Upper lobe of right lung (tissue), 1 donor: ENCODE measurements around the gene TMEM229B. TPM values are rescaled to one million over a fixed set of nuclear protein-coding genes. Genes with fewer than 3 reads are reported as not detected.

ENCODE experiments used
- ATAC-seq: fragments of 200-7000 bp; cut with Tn5 transposase; one replicate; pipeline ENCODE4 v1.9.1; 2020; ENCODE audit warnings: mild to moderate bottlenecking, moderate library complexity
- DNase-seq: peaks from one replicate; pipeline ENCODE4 v3.0.0-alpha.2; 2020
- H3K27ac ChIP-seq: fragments of 200-600 bp; one replicate; pipeline ENCODE4 v1.8.0; 2022
- H3K27me3 ChIP-seq: fragments of 200-600 bp; one replicate; pipeline ENCODE4 v1.8.0; 2022; ENCODE audit warnings: mild to moderate bottlenecking
- H3K36me3 ChIP-seq: fragments of 200-600 bp; one replicate; pipeline ENCODE4 v1.8.0; 2022
- H3K4me1 ChIP-seq: fragments of 200-600 bp; one replicate; pipeline ENCODE4 v1.8.0; 2022
- H3K4me3 ChIP-seq: fragments of 200-600 bp; one replicate; pipeline ENCODE4 v1.8.0; 2022; ENCODE audit warnings: mild to moderate bottlenecking
- H3K9me3 ChIP-seq: fragments of 200-600 bp; one replicate; pipeline ENCODE4 v1.8.0; 2022
- intact Hi-C: fragments of 100-400 bp; cut with DNase I; formaldehyde crosslinking; loops from one replicate; pipeline ENCODE4 v1.11.0; 2022
- total RNA-seq: library from RNA; stranded (reverse); fragmentation: NEBNext Ultra II Directional; extraction: Animal tissue kit (Norgen Biotek cat#: 25700); gene quantifications from one replicate; pipeline ENCODE4 v1.2.1, GENCODE V29; 2021
- TF ChIP-seq, protein P1 (sequence below): fragments of 200-600 bp; IDR thresholded peaks from one replicate; pipeline ENCODE4 v1.8.0; 2022; ENCODE audit warnings: antibody characterized with exemption
- donor health status: DM: no; HTN: yes; CAD: no; lungs with severe emphysema.

Gene TMEM229B
- total RNA-seq, 1 donor from 2014 or later: 5.4 TPM

DNA sequence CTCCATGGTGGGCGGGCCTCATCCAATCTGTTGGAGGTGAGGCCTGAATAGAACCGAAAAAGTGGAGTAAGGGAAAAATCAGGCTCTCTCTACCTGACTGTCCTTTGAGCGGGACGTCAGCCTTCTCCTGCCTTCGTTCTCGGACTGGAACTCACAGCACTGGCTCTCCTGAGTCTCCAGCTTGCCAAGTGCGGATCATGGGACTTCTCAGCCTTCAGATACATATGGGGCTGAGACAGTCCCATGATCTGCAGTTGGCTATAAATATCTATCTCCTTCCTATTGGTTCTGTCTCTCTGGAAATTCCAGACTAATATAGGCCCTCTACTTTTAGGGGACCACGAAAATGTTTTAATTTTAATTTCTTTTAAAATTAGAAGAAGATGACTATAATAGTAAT, 46.8 kb downstream of the TMEM229B start:
- no peaks in the 10 kb centered on the region for H3K27me3 ChIP-seq
- H3K36me3 ChIP-seq: no peaks in the 10 kb centered on the region
- DNase-seq (no peak), ATAC-seq (no peak)
- TF ChIP-seq, protein P1, sequence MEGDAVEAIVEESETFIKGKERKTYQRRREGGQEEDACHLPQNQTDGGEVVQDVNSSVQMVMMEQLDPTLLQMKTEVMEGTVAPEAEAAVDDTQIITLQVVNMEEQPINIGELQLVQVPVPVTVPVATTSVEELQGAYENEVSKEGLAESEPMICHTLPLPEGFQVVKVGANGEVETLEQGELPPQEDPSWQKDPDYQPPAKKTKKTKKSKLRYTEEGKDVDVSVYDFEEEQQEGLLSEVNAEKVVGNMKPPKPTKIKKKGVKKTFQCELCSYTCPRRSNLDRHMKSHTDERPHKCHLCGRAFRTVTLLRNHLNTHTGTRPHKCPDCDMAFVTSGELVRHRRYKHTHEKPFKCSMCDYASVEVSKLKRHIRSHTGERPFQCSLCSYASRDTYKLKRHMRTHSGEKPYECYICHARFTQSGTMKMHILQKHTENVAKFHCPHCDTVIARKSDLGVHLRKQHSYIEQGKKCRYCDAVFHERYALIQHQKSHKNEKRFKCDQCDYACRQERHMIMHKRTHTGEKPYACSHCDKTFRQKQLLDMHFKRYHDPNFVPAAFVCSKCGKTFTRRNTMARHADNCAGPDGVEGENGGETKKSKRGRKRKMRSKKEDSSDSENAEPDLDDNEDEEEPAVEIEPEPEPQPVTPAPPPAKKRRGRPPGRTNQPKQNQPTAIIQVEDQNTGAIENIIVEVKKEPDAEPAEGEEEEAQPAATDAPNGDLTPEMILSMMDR: no peak
- H3K9me3 ChIP-seq: no peaks in the 10 kb centered on the region
- intact Hi-C loops: no loop called here
- H3K4me1 ChIP-seq: no peaks in the 10 kb centered on the region
- no peak overlapping the region for H3K27ac ChIP-seq
- H3K4me3 ChIP-seq: no peak overlapping the region

DNA sequence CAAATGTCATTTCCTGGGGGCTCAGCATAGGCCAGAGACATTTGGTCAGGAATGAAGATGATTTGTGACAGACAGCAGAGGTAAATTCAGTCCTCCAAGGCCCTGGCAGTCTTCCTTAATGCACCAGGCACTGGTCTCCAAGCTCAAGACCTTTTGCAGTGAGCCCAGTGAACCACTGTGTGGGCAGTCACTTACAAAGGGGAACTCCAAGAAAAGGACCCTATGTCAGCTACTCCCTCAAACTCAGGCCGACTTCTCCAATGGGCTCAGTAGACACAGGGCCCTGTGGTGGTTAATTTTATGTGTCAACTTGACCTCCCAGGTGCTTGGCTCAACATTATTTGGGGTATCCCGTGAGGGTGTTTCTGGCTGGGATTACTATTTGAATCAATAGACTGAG, 47.3 kb downstream of the TMEM229B start:
- Histone ChIP-seq H3K9me3 (no peaks in the 10 kb centered on the region), H3K27ac (no peak overlapping the region), H3K4me1 (no peaks in the 10 kb centered on the region), H3K27me3 (no peaks in the 10 kb centered on the region), H3K36me3 (no peaks in the 10 kb centered on the region), H3K4me3 (no peak overlapping the region)
- intact Hi-C loops: no loop called here
- no peak for DNase-seq
- ATAC-seq: peak; percentile 43
- TF ChIP-seq, protein P1: no peak

DNA sequence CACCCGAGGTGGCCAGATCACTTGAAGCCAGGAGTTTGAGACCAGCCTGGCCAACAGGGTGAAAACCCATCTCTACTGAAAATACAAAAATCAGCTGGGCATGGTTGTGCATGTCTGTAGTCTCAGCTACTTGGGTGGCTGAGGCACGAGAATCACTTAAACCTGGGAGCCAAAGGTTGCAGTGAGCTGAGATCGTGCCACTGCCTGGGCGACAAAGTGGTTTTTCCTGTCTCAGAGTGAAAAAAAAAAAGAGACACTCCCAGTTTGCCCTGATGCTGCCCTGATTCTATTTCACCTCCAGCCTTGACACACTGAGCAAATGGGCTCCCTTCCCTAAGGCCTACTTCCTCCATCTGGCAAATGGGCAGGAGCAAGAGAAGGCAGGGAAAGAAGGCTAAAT, 48.0 kb downstream of the TMEM229B start:
- intact Hi-C loops: no loop called here
- Histone ChIP-seq H3K4me3 (no peak overlapping the region), H3K9me3 (no peaks in the 10 kb centered on the region), H3K27me3 (no peaks in the 10 kb centered on the region), H3K27ac (no peak overlapping the region), H3K4me1 (no peaks in the 10 kb centered on the region), H3K36me3 (no peaks in the 10 kb centered on the region)
- ATAC-seq (no peak), DNase-seq (no peak)
- TF ChIP-seq, protein P1: no peak

DNA sequence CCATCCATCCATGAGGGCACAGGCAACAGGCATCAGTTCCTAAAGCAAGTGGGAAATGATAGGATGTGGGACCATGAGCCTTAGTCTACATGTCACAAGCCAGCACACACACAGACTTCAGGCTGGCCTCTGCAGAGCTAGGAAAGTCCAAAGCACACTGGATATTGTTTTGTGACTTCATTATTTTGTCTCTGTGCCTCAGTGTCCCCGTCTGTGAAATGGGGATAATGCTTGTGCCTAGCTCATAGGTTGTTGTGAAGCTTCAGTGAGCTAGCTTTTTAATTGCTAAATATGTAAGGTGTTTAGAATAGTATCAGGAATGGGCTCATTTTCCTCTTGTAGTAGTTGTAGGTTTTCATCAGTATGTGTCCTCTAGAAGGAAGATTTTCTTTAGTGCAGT, 49.6 kb downstream of the TMEM229B start:
- no peak overlapping the region for H3K4me3 ChIP-seq
- DNase-seq (no peak), ATAC-seq (no peak)
- intact Hi-C loops: no loop called here
- no peak overlapping the region for H3K27ac ChIP-seq
- no peaks in the 10 kb centered on the region for H3K9me3 ChIP-seq
- TF ChIP-seq, protein P1: no peak
- H3K27me3 ChIP-seq: no peaks in the 10 kb centered on the region
- no peaks in the 10 kb centered on the region for H3K36me3 ChIP-seq
- no peaks in the 10 kb centered on the region for H3K4me1 ChIP-seq

DNA sequence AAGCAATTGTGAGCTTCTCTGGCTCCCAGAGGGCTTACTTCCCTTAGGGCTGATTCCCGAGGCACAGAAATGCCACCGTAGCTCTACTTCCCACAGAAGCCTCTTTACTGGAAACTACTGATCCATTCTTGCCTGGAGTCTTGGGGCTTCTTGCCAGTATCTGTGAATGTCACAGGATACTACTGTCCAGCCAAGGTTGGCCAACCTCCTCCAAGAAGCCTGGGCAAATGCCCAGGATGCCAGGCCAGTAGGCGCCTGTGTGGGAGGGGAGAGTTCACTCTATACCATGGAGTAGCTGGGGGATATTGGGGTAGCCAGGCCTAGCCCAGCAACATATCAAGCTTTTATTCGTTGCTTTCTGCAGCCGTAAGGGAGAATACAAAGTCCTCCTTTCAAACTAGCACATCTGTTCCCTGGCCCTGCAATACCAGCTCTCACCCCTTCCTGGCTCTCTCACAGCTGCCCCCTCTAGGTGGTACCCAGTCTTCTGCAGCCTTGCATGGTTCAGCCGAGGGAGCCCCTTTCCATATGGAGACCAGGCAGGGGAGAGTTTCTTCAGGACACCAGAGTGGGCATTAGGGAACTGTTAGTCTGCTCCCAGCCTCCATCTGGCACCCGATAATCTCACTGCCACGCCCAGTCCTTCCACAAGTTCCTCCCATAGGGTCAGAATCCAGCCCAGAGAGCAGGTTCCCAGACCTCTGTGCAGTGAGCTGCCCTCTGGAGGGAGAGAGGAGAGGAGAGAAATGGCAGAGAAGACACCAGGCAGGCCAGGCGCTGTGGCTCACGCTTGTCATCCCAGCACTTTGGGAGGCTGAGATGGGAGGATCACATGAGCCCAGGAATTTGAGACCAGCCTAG, 52.3 kb downstream of the TMEM229B start:
- no peaks in the 10 kb centered on the region for H3K9me3 ChIP-seq
- DNase-seq: no peak
- intact Hi-C loops: no loop called here
- TF ChIP-seq, protein P1: no peak
- no peaks in the 10 kb centered on the region for H3K4me1 ChIP-seq
- H3K27me3 ChIP-seq: no peaks in the 10 kb centered on the region
- H3K36me3 ChIP-seq: no peaks in the 10 kb centered on the region
- no peak overlapping the region for H3K4me3 ChIP-seq
- ATAC-seq: peak; percentile 11
- no peak overlapping the region for H3K27ac ChIP-seq
